Measurements from ENCODE around the gene DSC2.
A peak's percentile ranks its signal among the peaks of the same experiment; 100 is the strongest.
"Not testable (repeated sequence)": the region's sequence is repeated elsewhere in the genome, so short reads cannot be mapped to it uniquely, and the experiment has no call there.

The DSC2 gene

DNA sequence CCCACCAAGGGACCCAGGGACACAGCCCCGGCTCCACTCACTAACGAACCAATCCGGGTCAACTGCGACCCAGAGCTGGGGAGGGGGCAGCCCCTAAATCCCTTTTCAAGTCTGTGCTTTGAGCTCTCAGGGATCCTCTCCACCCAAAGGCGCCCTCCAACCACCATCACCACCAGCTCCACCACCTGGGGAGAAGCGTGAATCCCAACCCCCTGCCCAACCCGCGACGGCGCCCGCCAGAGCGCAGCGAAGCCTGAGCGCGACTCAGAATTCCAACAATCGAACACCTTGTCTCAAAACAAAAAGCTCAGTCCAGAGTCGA is 60.2 kb downstream of the DSC2 start:
- peak; percentile 28 to 46 for DNase-seq

DNA sequence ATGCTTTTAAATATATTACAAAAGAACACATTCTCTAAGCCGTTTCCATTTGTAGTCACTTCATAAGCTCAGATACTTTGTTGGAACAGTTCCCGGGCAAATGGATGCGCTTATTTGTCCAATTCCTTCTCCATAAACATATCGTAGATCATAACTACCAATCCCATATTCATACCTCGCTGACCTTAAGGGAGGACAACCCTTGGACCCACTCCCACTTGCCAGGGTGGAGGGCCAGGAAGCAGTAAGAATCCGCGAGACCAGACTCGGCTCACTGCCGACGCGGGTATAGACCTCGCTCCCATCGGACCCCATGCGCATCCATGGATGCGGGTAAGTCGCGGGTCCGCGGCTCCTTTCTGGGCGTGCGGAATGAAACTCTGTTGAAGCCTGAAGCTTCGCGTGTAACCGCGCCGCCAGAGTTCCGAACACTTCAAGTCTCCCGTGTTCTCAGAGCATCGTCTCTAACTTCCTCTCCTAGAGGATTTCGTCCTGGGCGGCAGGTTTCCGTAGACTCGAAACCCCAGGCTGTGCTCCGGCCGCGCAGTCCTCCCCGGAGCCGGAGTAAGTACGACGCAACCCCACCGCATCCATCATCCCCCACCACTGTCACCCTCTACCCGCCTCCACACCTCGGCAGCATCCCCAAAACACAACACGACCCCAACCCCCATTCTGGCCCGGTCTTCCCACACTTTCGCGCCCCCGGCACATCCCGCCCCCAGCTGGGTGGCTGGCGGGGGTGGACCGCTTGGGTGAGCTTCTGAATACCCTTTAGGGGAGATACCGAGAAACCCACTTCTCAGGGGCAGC is 60.7 kb downstream of the DSC2 start:
- peak; percentile 37 to 42 for DNase-seq

DNA sequence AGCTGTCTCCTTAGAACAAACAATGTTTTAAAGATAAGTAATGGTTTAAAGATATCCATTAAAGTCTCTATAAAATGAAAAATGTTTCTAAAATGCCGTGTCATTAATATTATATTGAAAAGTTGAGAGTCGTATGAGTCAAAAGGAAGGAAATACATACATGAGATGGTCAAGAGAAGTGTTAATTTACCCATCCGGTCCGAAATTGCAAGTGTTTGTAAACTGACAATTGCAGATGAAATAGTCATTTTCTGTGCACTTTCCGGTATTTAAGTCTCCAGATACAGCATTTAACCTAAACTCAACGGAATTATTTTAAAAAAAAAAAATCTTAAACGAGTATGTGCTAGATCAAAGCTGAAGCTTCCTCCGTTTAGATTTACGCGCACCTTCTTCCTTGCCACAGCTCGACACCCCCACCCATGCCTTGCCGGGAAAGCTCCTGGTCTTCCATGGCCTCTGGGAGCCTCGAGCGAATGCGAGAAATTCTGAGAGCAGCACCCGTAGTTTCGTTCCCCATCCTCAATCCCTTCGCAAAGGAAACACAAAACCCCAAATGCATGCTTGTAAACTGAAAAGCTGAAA is 61.4 kb downstream of the DSC2 start:
- peak; percentile 29 to 37 for DNase-seq

DNA sequence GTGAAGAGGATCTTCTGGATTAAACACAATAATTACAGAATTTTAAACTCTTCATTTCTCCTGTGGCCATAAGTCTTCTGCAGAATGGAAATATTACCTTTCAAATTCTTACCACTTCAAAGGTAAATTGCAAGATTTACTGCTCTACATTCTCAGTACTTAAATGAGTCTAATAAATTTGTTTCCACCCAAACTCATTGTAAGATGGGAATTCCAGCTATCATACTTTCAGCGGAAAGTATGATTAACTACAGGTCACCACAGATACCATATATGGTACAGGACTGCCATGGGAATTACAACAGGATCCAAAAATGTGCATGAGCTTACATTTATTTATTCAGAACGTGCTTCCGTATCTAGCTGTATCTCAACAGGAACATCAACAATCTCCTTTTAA is 62.8 kb downstream of the DSC2 start:
- DNase-seq = no peak

DNA sequence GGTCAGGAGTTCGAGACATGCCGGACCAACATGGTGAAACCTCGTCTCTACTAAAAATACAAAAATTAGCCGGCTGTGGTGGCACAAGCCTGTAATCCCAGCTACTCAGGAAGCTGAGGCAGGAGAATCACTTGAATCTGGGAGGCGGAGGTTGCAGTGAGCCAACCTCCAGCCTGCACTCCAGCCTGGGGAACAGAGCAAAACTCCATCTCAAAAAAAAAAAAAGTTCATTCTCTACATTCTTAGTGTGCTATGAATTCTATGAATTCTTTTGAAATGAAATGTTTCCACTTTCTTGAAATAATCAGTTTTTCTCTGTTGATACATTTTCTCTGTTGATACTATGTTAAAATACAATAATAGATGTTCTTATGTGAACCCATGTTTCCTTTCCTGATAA is 64.5 kb downstream of the DSC2 start:
- not testable (repeated sequence) for DNase-seq

DNA sequence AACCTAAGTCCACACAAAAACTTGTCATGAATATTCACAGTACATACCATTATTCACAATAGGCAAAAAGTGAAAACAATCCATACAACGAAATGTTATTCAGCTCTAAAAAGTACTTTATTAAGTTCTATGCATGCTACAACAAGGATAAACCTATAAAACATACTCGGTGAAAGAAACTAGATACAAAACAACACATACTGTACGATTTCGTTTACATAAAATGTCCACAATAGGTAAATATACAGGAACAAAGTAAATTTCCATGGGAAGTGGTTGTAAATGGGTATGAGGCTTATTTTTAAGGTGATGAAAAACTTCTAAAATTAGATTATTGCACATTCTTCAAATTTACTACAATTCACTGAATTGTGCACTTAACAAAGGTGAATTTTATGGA is 67.7 kb downstream of the DSC2 start:
- no peak for DNase-seq

DNA sequence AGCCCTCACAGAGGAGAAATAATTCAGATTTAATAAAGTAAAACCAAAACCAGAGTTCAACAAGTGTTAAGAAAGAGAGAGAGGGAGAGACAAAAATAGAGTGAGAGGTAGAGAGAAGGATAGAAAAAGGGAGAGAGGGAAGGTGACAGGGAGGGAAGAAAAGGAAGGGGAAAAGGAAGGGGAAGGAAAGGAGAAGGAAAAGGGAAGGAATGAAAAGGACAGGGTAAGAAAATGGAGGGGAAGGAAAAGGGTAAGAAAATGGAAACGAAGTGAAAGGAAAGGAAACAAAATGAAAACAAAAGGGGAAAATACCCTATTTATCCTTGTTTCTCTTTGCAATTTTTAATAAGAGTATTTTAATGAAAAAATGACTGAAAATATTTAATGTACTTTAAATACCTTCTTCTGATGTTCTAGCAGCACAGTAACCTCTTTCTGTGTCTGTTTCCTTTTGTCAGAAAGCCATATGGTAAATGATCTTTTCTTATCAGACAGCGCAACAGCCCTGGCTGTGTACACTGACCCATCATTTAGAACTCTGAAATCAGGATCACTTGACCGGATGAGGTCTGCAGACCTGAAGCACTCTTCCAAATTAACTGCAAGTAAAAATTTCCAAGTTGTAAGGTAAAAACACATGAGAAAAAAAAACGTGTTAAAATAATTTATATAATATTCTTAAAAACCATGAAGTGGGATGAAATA is 71.5 kb downstream of the DSC2 start:
- DNase-seq = no peak

DNA sequence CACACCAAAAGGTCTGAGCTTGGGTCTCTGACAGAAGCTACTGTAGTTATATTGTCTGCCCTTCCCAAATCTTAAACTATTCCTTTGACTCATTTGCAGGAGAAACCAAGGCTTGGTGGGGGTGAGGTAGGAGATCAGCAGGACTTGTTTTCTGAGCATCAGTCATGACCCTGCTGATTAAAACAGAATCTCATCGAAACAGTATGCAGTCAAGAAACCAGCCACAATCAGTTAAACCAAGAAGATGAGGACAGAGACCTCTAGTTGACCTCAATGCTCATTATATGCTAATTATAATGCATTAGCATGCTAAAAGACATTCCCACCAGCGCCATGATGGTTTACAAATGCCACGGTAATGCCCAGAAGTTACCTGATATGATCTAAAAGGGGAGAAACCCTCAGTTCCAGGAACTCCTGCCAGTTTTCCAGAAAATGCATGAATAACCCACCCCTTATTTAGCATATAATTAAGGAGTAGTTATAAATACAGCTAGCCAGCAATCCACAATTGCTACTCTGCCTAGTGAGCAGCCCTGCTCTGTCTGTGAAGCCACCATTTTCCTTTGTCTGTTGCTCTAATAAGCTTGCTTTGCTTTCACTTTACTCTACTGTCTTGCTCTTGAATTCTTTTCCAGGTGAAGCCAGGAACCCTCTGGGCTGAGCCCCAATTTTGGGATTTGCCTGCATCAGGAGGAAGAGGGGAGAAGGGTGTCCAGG is 86.3 kb downstream of the DSC2 start:
- no peak for DNase-seq

DNA sequence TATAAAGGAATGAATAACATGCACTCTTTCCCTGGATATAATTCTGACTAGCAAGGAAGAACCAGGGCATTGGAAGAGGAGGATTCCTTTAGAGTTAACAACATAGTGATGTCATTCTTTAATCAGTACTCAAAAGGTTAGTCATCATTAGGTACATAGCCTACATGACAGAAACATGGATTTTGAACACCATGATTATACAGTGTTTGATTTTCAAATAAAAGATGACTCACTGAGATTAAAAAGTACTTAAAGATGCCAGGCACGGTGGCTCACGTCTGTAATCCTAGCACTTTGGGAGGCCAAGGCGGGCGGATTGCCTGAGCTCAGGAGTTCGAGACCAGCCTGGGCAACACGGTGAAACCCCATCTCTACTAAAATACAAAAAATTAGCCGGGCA is 90.8 kb downstream of the DSC2 start:
- DNase-seq = not testable (repeated sequence)

DNA sequence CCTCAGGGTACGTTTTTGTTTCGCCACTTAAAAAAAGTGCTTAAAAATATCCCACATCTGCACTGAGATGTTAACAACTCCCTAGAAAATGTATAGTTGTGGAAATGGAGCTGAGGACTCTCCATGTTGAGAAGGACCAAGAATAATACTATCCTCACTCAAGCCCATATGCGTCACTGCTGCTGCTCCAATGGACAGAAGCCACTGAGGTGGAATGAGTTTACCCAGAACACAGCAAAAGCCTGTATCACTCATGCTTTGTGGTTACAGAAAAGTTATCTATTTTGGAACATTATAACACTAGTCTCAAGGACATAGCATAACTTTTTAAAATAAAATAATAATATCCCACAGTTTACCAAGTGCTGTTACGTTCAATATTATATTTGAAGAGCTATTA is 91.6 kb downstream of the DSC2 start:
- no peak for DNase-seq
